ENCODE data around the gene CBX8. TPM values are rescaled to one million over a fixed set of nuclear protein-coding genes. Genes with fewer than 3 reads are reported as not detected.

The CBX8 gene
- total and polyA plus RNA-seq, 2 experiments from 2014 or later, result 6.5 to 8.6 TPM

DNA sequence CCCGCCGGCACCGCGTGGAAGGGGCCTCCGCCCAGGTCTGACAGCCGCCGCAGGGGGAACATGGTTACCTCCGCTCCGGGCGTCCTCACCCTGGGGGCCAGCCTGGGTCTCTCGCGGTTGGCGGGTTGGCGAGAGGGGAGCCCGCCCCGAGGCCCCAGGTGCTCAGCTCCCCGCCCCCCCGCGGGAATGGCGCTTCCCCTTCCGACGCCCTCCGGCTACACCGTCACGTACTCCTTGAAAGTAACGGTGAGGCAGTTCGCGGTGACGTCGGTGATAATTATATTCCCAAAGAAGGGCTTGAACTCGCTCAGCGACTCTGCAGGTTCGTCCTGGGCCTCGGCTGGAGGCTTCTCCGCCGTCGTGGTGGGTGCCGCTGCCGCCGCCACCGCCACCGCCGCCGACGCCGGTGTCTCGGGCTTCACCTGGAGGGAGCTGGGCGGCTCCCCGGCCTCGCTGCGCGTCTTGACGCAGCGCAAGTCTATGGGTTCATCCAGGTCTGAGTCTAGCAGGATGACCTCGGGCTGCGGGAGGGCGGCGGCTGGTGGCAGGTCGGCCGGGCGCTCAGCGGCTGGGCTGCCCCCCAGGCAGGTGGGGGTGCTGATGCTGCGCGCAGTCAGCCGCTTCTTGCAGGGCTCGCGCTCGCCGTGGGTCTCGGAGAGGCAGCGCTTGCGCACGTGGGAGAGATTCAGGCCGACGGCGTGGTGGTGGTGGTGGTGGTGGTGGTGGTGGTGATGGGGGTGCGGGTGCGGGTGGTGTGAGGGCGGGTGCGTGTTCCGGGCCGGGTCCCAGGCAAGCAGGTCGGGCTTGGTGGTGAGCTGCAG lies 37.1 kb upstream of the CBX8 start:
- Histone ChIP-seq H3K36me3 (replicated peaks; ENCODE audit: insufficient read depth, low read depth) (no peaks in the 10 kb centered on the region), H3K4me1 (ENCODE audit: insufficient read depth) (peaks cover 39% of the 10 kb centered on the region), H3K4me2 (peak overlapping the region; percentile 81), H3K4me3 (no peak overlapping the region), H3K9me2 (replicated peaks; ENCODE audit: insufficient read depth) (no peaks in the 10 kb centered on the region), H3K9me3 (ENCODE audit: low read depth) (no peaks in the 10 kb centered on the region), H3K27ac (no peak overlapping the region), H4K20me1 (ENCODE audit: insufficient read depth, poor library complexity, severe bottlenecking) (peaks cover 66% of the 10 kb centered on the region), H3K27me3 (no peaks in the 10 kb centered on the region), H3K79me2 (peaks cover 43% of the 10 kb centered on the region), H2AFZ (no peak overlapping the region)
- DNase-seq (ENCODE audit: low spot score), result no peak
- 63% methylated on average over 53 of the region's 83 CpGs for whole genome bisulfite sequencing (ENCODE audit: low lambda C conversion rate, missing lambda C conversion rate)
- TF ChIP-seq, protein P1, sequence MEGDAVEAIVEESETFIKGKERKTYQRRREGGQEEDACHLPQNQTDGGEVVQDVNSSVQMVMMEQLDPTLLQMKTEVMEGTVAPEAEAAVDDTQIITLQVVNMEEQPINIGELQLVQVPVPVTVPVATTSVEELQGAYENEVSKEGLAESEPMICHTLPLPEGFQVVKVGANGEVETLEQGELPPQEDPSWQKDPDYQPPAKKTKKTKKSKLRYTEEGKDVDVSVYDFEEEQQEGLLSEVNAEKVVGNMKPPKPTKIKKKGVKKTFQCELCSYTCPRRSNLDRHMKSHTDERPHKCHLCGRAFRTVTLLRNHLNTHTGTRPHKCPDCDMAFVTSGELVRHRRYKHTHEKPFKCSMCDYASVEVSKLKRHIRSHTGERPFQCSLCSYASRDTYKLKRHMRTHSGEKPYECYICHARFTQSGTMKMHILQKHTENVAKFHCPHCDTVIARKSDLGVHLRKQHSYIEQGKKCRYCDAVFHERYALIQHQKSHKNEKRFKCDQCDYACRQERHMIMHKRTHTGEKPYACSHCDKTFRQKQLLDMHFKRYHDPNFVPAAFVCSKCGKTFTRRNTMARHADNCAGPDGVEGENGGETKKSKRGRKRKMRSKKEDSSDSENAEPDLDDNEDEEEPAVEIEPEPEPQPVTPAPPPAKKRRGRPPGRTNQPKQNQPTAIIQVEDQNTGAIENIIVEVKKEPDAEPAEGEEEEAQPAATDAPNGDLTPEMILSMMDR (IDR thresholded peaks at IDR 0.05; ENCODE audit: poor library complexity), result no peak
- no peak for TF ChIP-seq EZH2phosphoT487 (IDR thresholded peaks at IDR 0.05; ENCODE audit: low read depth, severe bottlenecking, unreplicated experiment)
- TF ChIP-seq EZH2 (IDR thresholded peaks at IDR 0.05; ENCODE audit: borderline replicate concordance), result no peak

DNA sequence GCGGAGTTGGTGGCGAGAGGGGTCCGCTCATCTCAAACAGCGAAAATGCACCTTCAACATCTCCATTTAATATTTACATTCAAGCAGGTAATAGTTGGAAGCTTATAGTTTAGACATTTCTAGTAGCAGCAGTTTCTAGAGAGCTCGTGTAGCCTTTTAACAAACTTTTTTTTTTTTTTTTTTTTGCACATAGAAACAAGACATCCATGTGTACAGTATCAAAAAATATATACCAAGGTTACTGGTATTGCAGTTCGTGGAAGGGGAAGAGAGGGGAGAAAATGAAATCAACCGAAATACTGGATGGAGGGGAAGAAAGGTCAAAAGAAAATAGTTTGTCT lies 36.2 kb upstream of the CBX8 start:
- H4K20me1 ChIP-seq (ENCODE audit: insufficient read depth, poor library complexity, severe bottlenecking), result peaks cover 60% of the 10 kb centered on the region
- peaks cover 39% of the 10 kb centered on the region for H3K4me1 ChIP-seq (ENCODE audit: insufficient read depth)
- peak overlapping the region; percentile 81 for H3K4me2 ChIP-seq
- H2AFZ ChIP-seq, result no peak overlapping the region
- TF ChIP-seq, protein P1 (IDR thresholded peaks at IDR 0.05; ENCODE audit: poor library complexity), result no peak
- TF ChIP-seq EZH2 (IDR thresholded peaks at IDR 0.05; ENCODE audit: borderline replicate concordance), result no peak
- no peak for TF ChIP-seq EZH2phosphoT487 (IDR thresholded peaks at IDR 0.05; ENCODE audit: low read depth, severe bottlenecking, unreplicated experiment)
- WGBS (ENCODE audit: low lambda C conversion rate, missing lambda C conversion rate), result 63% methylated on average over 7 of the region's 7 CpGs
- no peaks in the 10 kb centered on the region for H3K9me3 ChIP-seq (ENCODE audit: low read depth)
- no peak overlapping the region for H3K27ac ChIP-seq
- DNase-seq (ENCODE audit: low spot score), result no peak
- H3K27me3 ChIP-seq, result no peaks in the 10 kb centered on the region
- H3K79me2 ChIP-seq, result peaks cover 37% of the 10 kb centered on the region
- no peaks in the 10 kb centered on the region for H3K9me2 ChIP-seq (replicated peaks; ENCODE audit: insufficient read depth)
- H3K36me3 ChIP-seq (replicated peaks; ENCODE audit: insufficient read depth, low read depth), result no peaks in the 10 kb centered on the region
- H3K4me3 ChIP-seq, result no peak overlapping the region

DNA sequence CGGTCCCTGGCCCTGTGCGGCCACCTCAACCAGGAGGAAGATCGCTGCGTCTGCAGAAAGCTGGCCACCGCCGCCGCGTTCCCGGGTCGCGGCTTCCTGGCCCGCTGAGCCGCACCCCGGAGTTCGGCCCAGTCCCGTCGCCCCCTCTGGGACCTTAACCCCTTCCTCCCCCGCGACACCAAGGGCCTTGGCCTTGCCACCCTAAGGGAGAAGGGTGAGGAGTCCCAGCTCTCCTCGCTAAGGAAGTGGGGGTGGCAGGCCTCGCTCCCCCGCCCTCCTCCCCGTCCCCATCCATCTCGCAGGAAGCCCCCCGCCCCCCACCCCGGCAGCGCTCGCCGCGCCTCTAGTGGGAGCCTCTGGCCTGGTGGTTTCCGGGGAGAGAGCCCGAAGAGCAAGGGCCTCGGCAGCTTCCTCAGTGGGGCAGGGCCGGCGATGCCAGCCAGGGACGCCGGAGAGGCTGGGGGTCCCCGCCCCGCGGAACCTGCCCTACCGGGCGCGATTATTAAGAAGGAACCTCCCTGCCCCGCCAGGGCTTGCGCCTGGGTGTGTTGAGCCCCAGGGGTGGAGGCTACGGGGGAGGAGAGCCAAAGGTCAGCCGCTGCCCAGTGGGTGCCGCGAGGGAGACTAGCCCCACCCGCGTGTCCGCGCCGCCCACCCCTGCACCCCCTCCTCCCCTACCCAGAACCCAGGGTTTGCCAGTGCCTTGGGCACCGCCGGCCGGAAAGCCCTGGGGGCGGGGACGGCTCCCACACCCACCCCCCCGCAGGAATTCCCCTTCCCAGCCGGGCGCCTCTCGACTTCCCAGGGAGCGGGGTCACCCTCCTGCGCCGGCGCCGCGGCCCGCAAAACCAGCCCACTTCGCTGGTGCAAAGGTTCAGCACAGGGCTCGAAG lies 35.6 kb upstream of the CBX8 start:
- TF ChIP-seq, protein P1 (IDR thresholded peaks at IDR 0.05; ENCODE audit: poor library complexity), result no peak
- TF ChIP-seq EZH2 (IDR thresholded peaks at IDR 0.05; ENCODE audit: borderline replicate concordance), result peak; percentile 65
- no peak overlapping the region for H2AFZ ChIP-seq
- WGBS (ENCODE audit: low lambda C conversion rate, missing lambda C conversion rate), result 18% methylated on average over 43 of the region's 72 CpGs
- peaks cover 37% of the 10 kb centered on the region for H3K4me1 ChIP-seq (ENCODE audit: insufficient read depth)
- H3K4me3 ChIP-seq, result no peak overlapping the region
- no peaks in the 10 kb centered on the region for H3K9me3 ChIP-seq (ENCODE audit: low read depth)
- peak overlapping the region; percentile 18 for H3K27ac ChIP-seq
- H3K9me2 ChIP-seq (replicated peaks; ENCODE audit: insufficient read depth), result no peaks in the 10 kb centered on the region
- no peaks in the 10 kb centered on the region for H3K27me3 ChIP-seq
- H3K4me2 ChIP-seq, result peak overlapping the region; percentile 81
- peaks cover 31% of the 10 kb centered on the region for H3K79me2 ChIP-seq
- peaks cover 54% of the 10 kb centered on the region for H4K20me1 ChIP-seq (ENCODE audit: insufficient read depth, poor library complexity, severe bottlenecking)
- no peaks in the 10 kb centered on the region for H3K36me3 ChIP-seq (replicated peaks; ENCODE audit: insufficient read depth, low read depth)
- DNase-seq (ENCODE audit: low spot score), result peak; percentile 82
